Raji (cell line): Measurements from ENCODE around the gene RAB17.

Experiments used
- POLR2A ChIP-seq: IDR thresholded peaks from 2 replicates; pipeline ENCODE4 v1.6.1; 2011; ENCODE audit warnings: low read depth, low read length, control low read depth; ENCODE audit not compliant: insufficient read depth

Gene RAB17

GRCh38 chr2:237547841-237548416 is 42.6 kb downstream of the RAB17 start:
- no peak for TF ChIP-seq POLR2A

GRCh38 chr2:237546876-237547395 is 43.6 kb downstream of the RAB17 start:
- TF ChIP-seq POLR2A, result no peak

- TF ChIP-seq POLR2A, result no peak
Observed at GRCh38 chr2:237546040-237546875, 44.3 kb downstream of the RAB17 start.

- TF ChIP-seq POLR2A, result no peak
Observed at GRCh38 chr2:237542001-237542704, 48.4 kb downstream of the RAB17 start.

GRCh38 chr2:237541243-237541642 is 49.3 kb downstream of the RAB17 start:
- TF ChIP-seq POLR2A, result no peak

- no peak for TF ChIP-seq POLR2A
Observed at GRCh38 chr2:237540823-237541222, 49.7 kb downstream of the RAB17 start.

- no peak for TF ChIP-seq POLR2A
Observed at GRCh38 chr2:237540223-237540775, 50.2 kb downstream of the RAB17 start.

- TF ChIP-seq POLR2A, result no peak
Observed at GRCh38 chr2:237539681-237540080, 50.9 kb downstream of the RAB17 start.

- TF ChIP-seq POLR2A, result no peak
Observed at GRCh38 chr2:237538901-237539300, 51.6 kb downstream of the RAB17 start.

GRCh38 chr2:237538001-237538720 is 52.4 kb downstream of the RAB17 start:
- TF ChIP-seq POLR2A, result no peak

- no peak for TF ChIP-seq POLR2A
Observed at GRCh38 chr2:237536617-237537016, 53.9 kb downstream of the RAB17 start.

GRCh38 chr2:237536083-237536415 is 54.5 kb downstream of the RAB17 start:
- TF ChIP-seq POLR2A, result no peak

GRCh38 chr2:237535385-237536082 is 55.0 kb downstream of the RAB17 start:
- TF ChIP-seq POLR2A, result no peak

GRCh38 chr2:237534380-237534779 is 56.2 kb downstream of the RAB17 start:
- TF ChIP-seq POLR2A, result no peak

- TF ChIP-seq POLR2A, result no peak
Observed at GRCh38 chr2:237533668-237534161, 56.8 kb downstream of the RAB17 start.

- TF ChIP-seq POLR2A, result no peak
Observed at GRCh38 chr2:237532160-237532559, 58.4 kb downstream of the RAB17 start.
